ENCODE measurements around the gene RANBP9. TPM values are rescaled to one million over a fixed set of nuclear protein-coding genes. Genes with fewer than 3 reads are reported as not detected.
A peak's percentile ranks its signal among the peaks of the same experiment; 100 is the strongest.

Gene RANBP9
- total RNA-seq, 1 donor from 2014 or later: 50.6 TPM

GRCh38 chr6:13712599-13712898, 914 bp upstream of the RANBP9 start:
- no peak for DNase-seq (ENCODE audit: extremely low spot score in 2 of 2)
- intact Hi-C loops (cut with DNase I): loop anchor here (5.0 kb wide), 1 partner anchor 95 kb away; the partner anchor contains the start of gene NOL7
- TF ChIP-seq CTCF (IDR thresholded peaks at IDR 0.05): no peak
- TF ChIP-seq POLR2AphosphoS5 (IDR thresholded peaks at IDR 0.05; ENCODE audit: insufficient read depth in 1 of 2, low read depth in 1 of 2): no peak
- no peak for TF ChIP-seq POLR2A (IDR thresholded peaks at IDR 0.05)
- peak overlapping the region; percentile 84 for H3K27ac ChIP-seq
- peak overlapping the region; percentile 81 to 83 for H3K4me3 ChIP-seq
- H3K27me3 ChIP-seq: no peaks in the 10 kb centered on the region
- H3K4me1 ChIP-seq: peaks cover 33% of the 10 kb centered on the region
- no peaks in the 10 kb centered on the region for H3K9me3 ChIP-seq
- H3K36me3 ChIP-seq: no peaks in the 10 kb centered on the region

- Histone ChIP-seq H3K4me1 (peaks cover 41% of the 10 kb centered on the region), H3K4me3 (peak overlapping the region; percentile 81 to 83), H3K9me3 (no peaks in the 10 kb centered on the region), H3K27me3 (no peaks in the 10 kb centered on the region), H3K27ac (peak overlapping the region; percentile 84), H3K36me3 (no peaks in the 10 kb centered on the region)
- DNase-seq (ENCODE audit: extremely low spot score in 2 of 2): no peak
- TF ChIP-seq CTCF (IDR thresholded peaks at IDR 0.05): no peak
- TF ChIP-seq POLR2AphosphoS5 (IDR thresholded peaks at IDR 0.05; ENCODE audit: insufficient read depth in 1 of 2, low read depth in 1 of 2): no peak
- TF ChIP-seq POLR2A (IDR thresholded peaks at IDR 0.05): no peak
- intact Hi-C loops (cut with DNase I): loop anchor here (5.0 kb wide), 1 partner anchor 94 kb away; the partner anchor contains the start of gene NOL7
Measured at GRCh38 chr6:13711324-13711732, 307 bp downstream of the RANBP9 start.

- no peak for TF ChIP-seq POLR2A (IDR thresholded peaks at IDR 0.05)
- TF ChIP-seq POLR2AphosphoS5 (IDR thresholded peaks at IDR 0.05; ENCODE audit: insufficient read depth in 1 of 2, low read depth in 1 of 2): peak in 1 of 2 donors; percentile 10
- no peaks in the 10 kb centered on the region for H3K36me3 ChIP-seq
- H3K4me1 ChIP-seq: peaks cover 41% of the 10 kb centered on the region
- H3K27ac ChIP-seq: peak overlapping the region; percentile 84
- no peaks in the 10 kb centered on the region for H3K27me3 ChIP-seq
- no peak for DNase-seq (ENCODE audit: extremely low spot score in 2 of 2)
- peak overlapping the region; percentile 81 to 83 for H3K4me3 ChIP-seq
- intact Hi-C loops (cut with DNase I): loop anchor here (5.0 kb wide), 1 partner anchor 93 kb away; the partner anchor contains the start of gene NOL7
- H3K9me3 ChIP-seq: no peaks in the 10 kb centered on the region
Measured at GRCh38 chr6:13710552-13711323, 897 bp downstream of the RANBP9 start.

GRCh38 chr6:13709689-13710551, 1.7 kb downstream of the RANBP9 start:
- intact Hi-C loops (cut with DNase I): loop anchor here (5.0 kb wide), 1 partner anchor 93 kb away; the partner anchor contains the start of gene NOL7
- peak overlapping the region; percentile 84 for H3K27ac ChIP-seq
- no peaks in the 10 kb centered on the region for H3K36me3 ChIP-seq
- no peaks in the 10 kb centered on the region for H3K9me3 ChIP-seq
- no peak for DNase-seq (ENCODE audit: extremely low spot score in 2 of 2)
- H3K27me3 ChIP-seq: no peaks in the 10 kb centered on the region
- peaks cover 41% of the 10 kb centered on the region for H3K4me1 ChIP-seq
- TF ChIP-seq POLR2A (IDR thresholded peaks at IDR 0.05) (no peak), CTCF (IDR thresholded peaks at IDR 0.05) (no peak), POLR2AphosphoS5 (IDR thresholded peaks at IDR 0.05; ENCODE audit: insufficient read depth in 1 of 2, low read depth in 1 of 2) (no peak)
- peak overlapping the region; percentile 81 to 83 for H3K4me3 ChIP-seq

GRCh38 chr6:13708736-13709135, 2.9 kb downstream of the RANBP9 start:
- intact Hi-C loops (cut with DNase I): no loop called here
- H3K9me3 ChIP-seq: no peaks in the 10 kb centered on the region
- peak overlapping the region; percentile 81 to 83 for H3K4me3 ChIP-seq
- H3K36me3 ChIP-seq: no peaks in the 10 kb centered on the region
- no peaks in the 10 kb centered on the region for H3K27me3 ChIP-seq
- peak overlapping the region; percentile 84 for H3K27ac ChIP-seq
- TF ChIP-seq CTCF (IDR thresholded peaks at IDR 0.05) (no peak), POLR2A (IDR thresholded peaks at IDR 0.05) (no peak), POLR2AphosphoS5 (IDR thresholded peaks at IDR 0.05; ENCODE audit: insufficient read depth in 1 of 2, low read depth in 1 of 2) (no peak)
- DNase-seq (ENCODE audit: extremely low spot score in 2 of 2): no peak
- H3K4me1 ChIP-seq: peaks cover 53% of the 10 kb centered on the region

All from vagina (tissue), 2 donors.